Mesothelial cell of epicardium (in vitro differentiated cells): Measurements from ENCODE around the gene LINC01488. TPM values are rescaled to one million over a fixed set of nuclear protein-coding genes. Genes with fewer than 3 reads are reported as not detected.

Experiments
- DNase-seq, 2 experiments: peaks; one replicate each; pipeline ENCODE4 v3.0.0; 2021; ENCODE audit warnings: low spot score in 2 of 2; ENCODE audit not compliant: unreplicated experiment in 2 of 2
- H3K27ac Mint-ChIP-seq: 2 replicates; pipeline ENCODE4 v1.8.0; 2021; ENCODE audit warnings: mixed read lengths
- H3K27me3 Mint-ChIP-seq: 2 replicates; pipeline ENCODE4 v1.8.0; 2021; ENCODE audit warnings: low read depth, mixed read lengths
- H3K36me3 Mint-ChIP-seq: 2 replicates; pipeline ENCODE4 v1.8.0; 2021; ENCODE audit warnings: mixed read lengths
- H3K4me1 Mint-ChIP-seq: 2 replicates; pipeline ENCODE4 v1.8.0; 2021; ENCODE audit warnings: mixed read lengths
- H3K4me3 Mint-ChIP-seq: 2 replicates; pipeline ENCODE4 v1.8.0; 2021; ENCODE audit warnings: mild to moderate bottlenecking, moderate library complexity, mixed read lengths
- H3K9me3 Mint-ChIP-seq: 2 replicates; pipeline ENCODE4 v1.8.0; 2021; ENCODE audit warnings: mixed read lengths
- total RNA-seq: library from RNA; stranded (reverse); gene quantifications from 3 replicates; pipeline ENCODE4 v1.2.1, GENCODE V29; 2021
- TF ChIP-seq, protein P1 (sequence below): fragments of 200-600 bp; sonication (generic); IDR thresholded peaks from one replicate; pipeline ENCODE4 v1.5.0; 2021; ENCODE audit warnings: antibody characterized with exemption; ENCODE audit not compliant: unreplicated experiment

The LINC01488 gene
- total RNA-seq, 1 donor from 2014 or later, result not detected

- Mint-ChIP-seq H3K36me3 (no peaks in the 10 kb centered on the region), H3K4me1 (peaks cover 46% of the 10 kb centered on the region), H3K4me3 (no peak overlapping the region), H3K27ac (no peak overlapping the region), H3K27me3 (no peaks in the 10 kb centered on the region), H3K9me3 (no peaks in the 10 kb centered on the region)
- TF ChIP-seq, protein P1, sequence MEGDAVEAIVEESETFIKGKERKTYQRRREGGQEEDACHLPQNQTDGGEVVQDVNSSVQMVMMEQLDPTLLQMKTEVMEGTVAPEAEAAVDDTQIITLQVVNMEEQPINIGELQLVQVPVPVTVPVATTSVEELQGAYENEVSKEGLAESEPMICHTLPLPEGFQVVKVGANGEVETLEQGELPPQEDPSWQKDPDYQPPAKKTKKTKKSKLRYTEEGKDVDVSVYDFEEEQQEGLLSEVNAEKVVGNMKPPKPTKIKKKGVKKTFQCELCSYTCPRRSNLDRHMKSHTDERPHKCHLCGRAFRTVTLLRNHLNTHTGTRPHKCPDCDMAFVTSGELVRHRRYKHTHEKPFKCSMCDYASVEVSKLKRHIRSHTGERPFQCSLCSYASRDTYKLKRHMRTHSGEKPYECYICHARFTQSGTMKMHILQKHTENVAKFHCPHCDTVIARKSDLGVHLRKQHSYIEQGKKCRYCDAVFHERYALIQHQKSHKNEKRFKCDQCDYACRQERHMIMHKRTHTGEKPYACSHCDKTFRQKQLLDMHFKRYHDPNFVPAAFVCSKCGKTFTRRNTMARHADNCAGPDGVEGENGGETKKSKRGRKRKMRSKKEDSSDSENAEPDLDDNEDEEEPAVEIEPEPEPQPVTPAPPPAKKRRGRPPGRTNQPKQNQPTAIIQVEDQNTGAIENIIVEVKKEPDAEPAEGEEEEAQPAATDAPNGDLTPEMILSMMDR, result no peak
- no peak for DNase-seq
Measured at GRCh38 chr11:69439651-69440464, 41.6 kb upstream of the LINC01488 start.

- TF ChIP-seq, protein P1, result no peak
- no peaks in the 10 kb centered on the region for H3K36me3 Mint-ChIP-seq
- peaks cover 46% of the 10 kb centered on the region for H3K4me1 Mint-ChIP-seq
- H3K4me3 Mint-ChIP-seq, result no peak overlapping the region
- H3K27me3 Mint-ChIP-seq, result no peaks in the 10 kb centered on the region
- H3K27ac Mint-ChIP-seq, result no peak overlapping the region
- DNase-seq, result no peak
- no peaks in the 10 kb centered on the region for H3K9me3 Mint-ChIP-seq
Measured at GRCh38 chr11:69440876-69441275, 40.6 kb upstream of the LINC01488 start.

- no peaks in the 10 kb centered on the region for H3K36me3 Mint-ChIP-seq
- no peak overlapping the region for H3K4me3 Mint-ChIP-seq
- peak overlapping the region; percentile 91 for H3K27ac Mint-ChIP-seq
- no peaks in the 10 kb centered on the region for H3K27me3 Mint-ChIP-seq
- TF ChIP-seq, protein P1, result no peak
- peaks cover 40% of the 10 kb centered on the region for H3K4me1 Mint-ChIP-seq
- H3K9me3 Mint-ChIP-seq, result no peaks in the 10 kb centered on the region
- DNase-seq, result no peak
Measured at GRCh38 chr11:69442012-69442806, 39.3 kb upstream of the LINC01488 start.

DNA sequence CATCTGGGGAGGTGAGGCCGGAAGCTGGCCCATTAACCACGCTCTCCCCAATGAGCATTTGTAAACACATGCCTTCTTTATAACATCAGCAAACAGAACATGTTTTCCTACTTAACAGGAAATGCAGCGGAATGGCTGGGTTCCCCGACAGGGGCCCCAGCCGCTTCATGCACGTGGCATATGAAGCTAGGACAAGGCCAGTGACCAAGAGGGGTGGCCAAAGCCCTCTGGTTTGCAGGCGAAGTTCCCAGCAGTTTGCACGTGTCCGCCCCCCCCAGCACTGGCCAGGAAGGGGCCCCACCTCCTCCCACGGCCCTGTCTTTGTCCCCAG is 38.7 kb upstream of the LINC01488 start:
- H3K36me3 Mint-ChIP-seq, result no peaks in the 10 kb centered on the region
- peak overlapping the region; percentile 62 for H3K4me3 Mint-ChIP-seq
- peak overlapping the region; percentile 91 for H3K27ac Mint-ChIP-seq
- TF ChIP-seq, protein P1, result no peak
- peaks cover 34% of the 10 kb centered on the region for H3K4me1 Mint-ChIP-seq
- no peaks in the 10 kb centered on the region for H3K9me3 Mint-ChIP-seq
- no peaks in the 10 kb centered on the region for H3K27me3 Mint-ChIP-seq
- DNase-seq, result no peak

DNA sequence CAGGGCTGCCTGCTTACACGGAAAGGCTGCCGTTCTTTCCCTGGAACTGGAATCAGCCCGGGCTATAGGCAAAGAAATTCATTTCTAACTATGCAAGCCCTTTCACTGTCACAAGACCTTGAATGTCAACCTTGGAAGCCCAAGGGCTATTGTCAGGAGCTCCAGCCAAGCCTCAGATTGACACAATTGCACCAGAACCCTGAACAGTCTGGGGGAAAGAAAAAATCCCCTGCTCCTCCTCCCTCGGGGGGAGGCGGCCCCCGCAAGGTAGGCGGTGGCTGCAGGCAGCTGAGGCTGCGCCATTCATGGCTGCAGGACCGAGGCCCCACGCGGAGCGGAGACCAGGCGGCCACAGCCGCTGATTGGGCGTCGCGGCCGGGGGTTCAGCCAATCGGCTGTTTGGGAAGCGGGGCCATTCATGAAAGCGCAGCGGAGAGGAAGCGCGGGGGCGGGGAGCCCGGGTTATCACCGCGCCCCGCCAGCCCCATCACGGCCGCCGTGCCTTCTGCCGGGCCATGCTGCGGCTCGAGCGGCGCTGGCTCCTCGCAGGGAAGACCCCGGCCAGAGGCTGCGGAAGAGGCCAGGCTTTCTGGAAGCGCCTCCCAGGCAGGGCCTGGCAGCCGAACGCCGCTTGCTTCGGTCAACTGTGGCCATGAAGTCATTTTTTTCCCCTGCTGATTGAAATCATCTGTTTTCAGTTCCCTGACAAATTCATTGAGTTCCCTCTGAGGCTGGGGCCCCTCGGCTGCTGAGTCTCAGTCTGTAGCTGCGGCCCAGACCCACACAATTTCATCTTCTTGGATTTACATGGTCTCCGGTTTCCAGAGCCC is 38.1 kb upstream of the LINC01488 start:
- no peaks in the 10 kb centered on the region for H3K27me3 Mint-ChIP-seq
- no peaks in the 10 kb centered on the region for H3K9me3 Mint-ChIP-seq
- TF ChIP-seq, protein P1, result no peak
- no peaks in the 10 kb centered on the region for H3K36me3 Mint-ChIP-seq
- peak overlapping the region; percentile 96 for H3K27ac Mint-ChIP-seq
- H3K4me3 Mint-ChIP-seq, result peak overlapping the region; percentile 62
- peaks cover 35% of the 10 kb centered on the region for H3K4me1 Mint-ChIP-seq
- peak; percentile 84 to 87 for DNase-seq
